H9 (cell line): ENCODE data around the gene KDM1B. TPM values are rescaled to one million over a fixed set of nuclear protein-coding genes. Genes with fewer than 3 reads are reported as not detected.

Source experiments
- DNase-seq: peaks from one replicate; pipeline ENCODE4 v3.0.0-alpha.2; 2017
- H2AFZ ChIP-seq: one replicate; pipeline ENCODE4 v1.6.1; 2013; ENCODE audit warnings: mild to moderate bottlenecking, low read length, control low read depth, moderate library complexity
- H2AK5ac ChIP-seq: 2 replicates; pipeline ENCODE4 v1.6.1; 2013; ENCODE audit warnings: low read length, control low read depth, mixed read lengths; ENCODE audit not compliant: insufficient read length
- H2BK120ac ChIP-seq: one replicate; pipeline ENCODE4 v1.6.1; 2013; ENCODE audit warnings: low read depth, mild to moderate bottlenecking, low read length, control low read depth, inconsistent platforms; ENCODE audit not compliant: poor library complexity, severe bottlenecking
- H2BK12ac ChIP-seq: 2 replicates; pipeline ENCODE4 v1.6.1; 2013; ENCODE audit warnings: low read length, control low read depth, mixed read lengths, low read depth; ENCODE audit not compliant: insufficient read length
- H2BK15ac ChIP-seq: 2 replicates; pipeline ENCODE4 v1.6.1; 2013; ENCODE audit warnings: low read depth, low read length, control low read depth
- H2BK20ac ChIP-seq: one replicate; pipeline ENCODE4 v1.6.1; 2013; ENCODE audit warnings: low read depth, mild to moderate bottlenecking, low read length, control low read depth, inconsistent platforms; ENCODE audit not compliant: poor library complexity, severe bottlenecking
- H2BK5ac ChIP-seq: 2 replicates; pipeline ENCODE4 v1.6.1; 2013; ENCODE audit warnings: low read length, control low read depth, mixed read lengths; ENCODE audit not compliant: insufficient read length
- H3K14ac ChIP-seq: 2 replicates; pipeline ENCODE4 v1.6.1; 2013; ENCODE audit warnings: low read length, control low read depth; ENCODE audit not compliant: insufficient read depth
- H3K18ac ChIP-seq: 2 replicates; pipeline ENCODE4 v1.6.1; 2013; ENCODE audit warnings: low read depth, mild to moderate bottlenecking, mixed read lengths, low read length, control low read depth; ENCODE audit not compliant: insufficient read length
- H3K23ac ChIP-seq: 2 replicates; pipeline ENCODE4 v1.6.1; 2013; ENCODE audit warnings: low read length, control low read depth, mixed read lengths, low read depth; ENCODE audit not compliant: insufficient read length
- H3K23me2 ChIP-seq: 2 replicates; pipeline ENCODE4 v1.6.1; 2013; ENCODE audit warnings: low read depth, mild to moderate bottlenecking, mixed read lengths, low read length, control low read depth; ENCODE audit not compliant: insufficient read length, poor library complexity, severe bottlenecking
- H3K27ac ChIP-seq: 2 replicates; pipeline ENCODE4 v1.5.1; 2013; ENCODE audit warnings: low read length, control low read depth, mixed read lengths, low read depth; ENCODE audit not compliant: insufficient read length
- H3K27me3 ChIP-seq: 2 replicates; pipeline ENCODE4 v1.6.1; 2013; ENCODE audit warnings: low read length, control low read depth, inconsistent platforms; ENCODE audit not compliant: insufficient read depth
- H3K4ac ChIP-seq: 2 replicates; pipeline ENCODE4 v1.6.1; 2013; ENCODE audit warnings: low read depth, mild to moderate bottlenecking, control low read depth, inconsistent platforms, low read length, moderate library complexity
- H3K4me1 ChIP-seq: 2 replicates; pipeline ENCODE4 v1.6.1; 2013; ENCODE audit warnings: low read length, control low read depth, inconsistent platforms; ENCODE audit not compliant: insufficient read depth
- H3K4me2 ChIP-seq: 2 replicates; pipeline ENCODE4 v1.6.1; 2013; ENCODE audit warnings: low read length, control low read depth, mixed read lengths; ENCODE audit not compliant: insufficient read length, insufficient read depth
- H3K56ac ChIP-seq: 2 replicates; pipeline ENCODE4 v1.6.1; 2013; ENCODE audit warnings: low read depth, mild to moderate bottlenecking, mixed read lengths, low read length, control low read depth; ENCODE audit not compliant: insufficient read length
- H3K79me1 ChIP-seq: 2 replicates; pipeline ENCODE4 v1.6.1; 2013; ENCODE audit warnings: low read depth, mild to moderate bottlenecking, moderate library complexity, low read length, control low read depth, inconsistent platforms; ENCODE audit not compliant: insufficient read depth, poor library complexity, severe bottlenecking
- H3K79me2 ChIP-seq: 2 replicates; pipeline ENCODE4 v1.6.1; 2013; ENCODE audit warnings: low read length, control low read depth, inconsistent platforms; ENCODE audit not compliant: insufficient read depth
- H3K9ac ChIP-seq: 2 replicates; pipeline ENCODE4 v1.6.1; 2013; ENCODE audit warnings: low read length, control low read depth, mixed read lengths; ENCODE audit not compliant: insufficient read length; ENCODE audit errors: extremely low read depth
- H3K9me3 ChIP-seq: one replicate; pipeline ENCODE4 v1.6.1; 2013; ENCODE audit warnings: low read depth, low read length, inconsistent platforms; ENCODE audit not compliant: control insufficient read depth
- H3T11ph ChIP-seq: one replicate; pipeline ENCODE4 v1.6.1; 2013; ENCODE audit warnings: mild to moderate bottlenecking, low read length, control low read depth, inconsistent platforms
- H4K20me1 ChIP-seq: one replicate; pipeline ENCODE4 v1.6.1; 2013; ENCODE audit not compliant: control insufficient read depth, insufficient read length, insufficient read depth
- H4K5ac ChIP-seq: 2 replicates; pipeline ENCODE4 v1.6.1; 2013; ENCODE audit warnings: low read depth, mild to moderate bottlenecking, mixed read lengths, low read length, control low read depth; ENCODE audit not compliant: insufficient read length
- H4K8ac ChIP-seq: replicated peaks from 2 replicates; pipeline ENCODE4 v1.6.1; 2013; ENCODE audit warnings: low read length, control low read depth, mixed read lengths, low read depth; ENCODE audit not compliant: insufficient read length
- H4K91ac ChIP-seq: 2 replicates; pipeline ENCODE4 v1.6.1; 2013; ENCODE audit warnings: low read depth, mild to moderate bottlenecking, moderate library complexity, mixed read lengths, low read length, control low read depth; ENCODE audit not compliant: insufficient read length
- H3K27ac Mint-ChIP-seq, 3 experiments: 2 replicates in 2 of 3; 3 replicates in 1 of 3; pipeline ENCODE4 v1.8.0; 2020 to 2021; ENCODE audit warnings: mixed read lengths in 3 of 3, mild to moderate bottlenecking in 1 of 3, moderate library complexity in 1 of 3
- H3K27me3 Mint-ChIP-seq: 2 replicates; pipeline ENCODE4 v1.8.0; 2021; ENCODE audit warnings: low read depth, mild to moderate bottlenecking, moderate library complexity, mixed read lengths
- H3K36me3 Mint-ChIP-seq, 3 experiments: 2 replicates in 2 of 3; 3 replicates in 1 of 3; pipeline ENCODE4 v1.8.0; 2020 to 2021; ENCODE audit warnings: low read depth in 3 of 3, mixed read lengths in 3 of 3; ENCODE audit not compliant: insufficient read depth in 1 of 3
- H3K4me1 Mint-ChIP-seq, 2 experiments: 2 replicates each; pipeline ENCODE4 v1.8.0; 2020; ENCODE audit warnings: mixed read lengths in 2 of 2
- H3K4me3 Mint-ChIP-seq, 2 experiments: 2 replicates in 1 of 2; 3 replicates in 1 of 2; pipeline ENCODE4 v1.8.0; 2020 to 2021; ENCODE audit warnings: mild to moderate bottlenecking in 2 of 2, mixed read lengths in 2 of 2, moderate library complexity in 1 of 2
- H3K9me3 Mint-ChIP-seq, 2 experiments: 2 replicates in 1 of 2; 3 replicates in 1 of 2; pipeline ENCODE4 v1.8.0; 2020; ENCODE audit warnings: mild to moderate bottlenecking in 2 of 2, mixed read lengths in 2 of 2, moderate library complexity in 1 of 2
- WGBS: extraction: QIAGEN DNeasy Blood & Tissue Kit; methylation state at CpG from one replicate; pipeline ENCODE4 v1.1.7; 2013; ENCODE audit warnings: missing lambda C conversion rate, low lambda C conversion rate, mixed read lengths; ENCODE audit not compliant: insufficient read length; ENCODE audit errors: extremely low coverage; 5-methylcytosine and 5-hydroxymethylcytosine counted together
- total RNA-seq: library from RNA; stranded (reverse); gene quantifications from 2 replicates; pipeline ENCODE4 v1.2.1, GENCODE V29; 2021
- TF ChIP-seq, protein P1 (sequence below): fragments of 200-600 bp; sonication (generic); conservative IDR thresholded peaks from 3 replicates; pipeline ENCODE4 v1.8.0; 2021; ENCODE audit warnings: antibody characterized with exemption, mild to moderate bottlenecking

Gene KDM1B
- total RNA-seq, 1 experiment from 2014 or later = 5.4 TPM

DNA sequence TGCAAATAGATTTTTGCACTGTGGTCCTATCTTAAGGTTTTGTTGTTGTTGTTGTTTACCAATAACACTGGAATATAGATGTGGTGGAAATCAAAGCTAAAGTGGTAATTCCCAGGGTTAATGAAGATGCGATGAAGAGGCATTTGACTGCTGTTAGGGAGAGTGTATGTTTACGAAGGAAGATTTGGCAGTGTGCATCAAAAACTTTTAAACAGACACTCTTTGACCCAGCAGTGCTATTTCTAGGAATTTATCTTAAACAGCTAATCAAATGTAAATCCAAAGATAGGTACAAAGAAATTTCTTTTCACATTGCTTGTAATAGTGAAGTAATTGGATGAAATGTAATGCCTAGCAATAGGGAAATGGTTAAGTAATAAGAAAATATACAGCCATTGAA lies 34.0 kb downstream of the KDM1B start:
- H3K23me2 ChIP-seq = no peaks in the 10 kb centered on the region
- H3K79me2 ChIP-seq = no peaks in the 10 kb centered on the region
- H3K27me3 ChIP-seq = no peaks in the 10 kb centered on the region
- no peak overlapping the region for H3T11ph ChIP-seq
- H3K36me3 Mint-ChIP-seq = peaks cover 0 to 5% (median 0%) of the 10 kb centered on the region in 3 experiments; a peak in 3 of 7 replicates
- H3K4me2 ChIP-seq = no peak overlapping the region
- no peak overlapping the region for H4K91ac ChIP-seq
- TF ChIP-seq, protein P1, sequence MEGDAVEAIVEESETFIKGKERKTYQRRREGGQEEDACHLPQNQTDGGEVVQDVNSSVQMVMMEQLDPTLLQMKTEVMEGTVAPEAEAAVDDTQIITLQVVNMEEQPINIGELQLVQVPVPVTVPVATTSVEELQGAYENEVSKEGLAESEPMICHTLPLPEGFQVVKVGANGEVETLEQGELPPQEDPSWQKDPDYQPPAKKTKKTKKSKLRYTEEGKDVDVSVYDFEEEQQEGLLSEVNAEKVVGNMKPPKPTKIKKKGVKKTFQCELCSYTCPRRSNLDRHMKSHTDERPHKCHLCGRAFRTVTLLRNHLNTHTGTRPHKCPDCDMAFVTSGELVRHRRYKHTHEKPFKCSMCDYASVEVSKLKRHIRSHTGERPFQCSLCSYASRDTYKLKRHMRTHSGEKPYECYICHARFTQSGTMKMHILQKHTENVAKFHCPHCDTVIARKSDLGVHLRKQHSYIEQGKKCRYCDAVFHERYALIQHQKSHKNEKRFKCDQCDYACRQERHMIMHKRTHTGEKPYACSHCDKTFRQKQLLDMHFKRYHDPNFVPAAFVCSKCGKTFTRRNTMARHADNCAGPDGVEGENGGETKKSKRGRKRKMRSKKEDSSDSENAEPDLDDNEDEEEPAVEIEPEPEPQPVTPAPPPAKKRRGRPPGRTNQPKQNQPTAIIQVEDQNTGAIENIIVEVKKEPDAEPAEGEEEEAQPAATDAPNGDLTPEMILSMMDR = no peak
- H2AK5ac ChIP-seq = no peak overlapping the region
- H2BK12ac ChIP-seq = no peak overlapping the region
- no peak overlapping the region for H3K14ac ChIP-seq
- H3K9me3 ChIP-seq = no peaks in the 10 kb centered on the region
- H3K27ac Mint-ChIP-seq = no peak overlapping the region
- H3K27ac ChIP-seq = no peak overlapping the region
- H4K5ac ChIP-seq = no peak overlapping the region
- no peak overlapping the region for H2BK15ac ChIP-seq
- no peak overlapping the region for H3K4ac ChIP-seq
- H3K18ac ChIP-seq = no peak overlapping the region
- no peak overlapping the region for H3K4me3 Mint-ChIP-seq
- H4K20me1 ChIP-seq = no peaks in the 10 kb centered on the region
- no peak overlapping the region for H3K9ac ChIP-seq
- no peak overlapping the region for H4K8ac ChIP-seq
- H2AFZ ChIP-seq = no peak overlapping the region
- peaks cover 7% of the 10 kb centered on the region; the same call in 1 of the 2 replicates for H3K4me1 ChIP-seq
- H3K79me1 ChIP-seq = no peaks in the 10 kb centered on the region
- no peaks in the 10 kb centered on the region for H3K9me3 Mint-ChIP-seq
- H2BK20ac ChIP-seq = no peak overlapping the region
- no CpG with 5 or more reads among the region's 2 CpGs for WGBS
- H3K56ac ChIP-seq = no peak overlapping the region
- H2BK5ac ChIP-seq = no peak overlapping the region
- no peaks in the 10 kb centered on the region for H3K27me3 Mint-ChIP-seq
- peaks cover 31 to 33% of the 10 kb centered on the region in 2 experiments for H3K4me1 Mint-ChIP-seq
- H2BK120ac ChIP-seq = no peak overlapping the region
- DNase-seq = no peak
- no peak overlapping the region for H3K23ac ChIP-seq
